Bronchial epithelial cell (primary cell): Measurements from ENCODE around the gene OPCML. TPM values are rescaled to one million over a fixed set of nuclear protein-coding genes. Genes with fewer than 3 reads are reported as not detected.

Experiments used
- DNase-seq: peaks from one replicate; pipeline ENCODE4 v3.0.0-alpha.2; 2010; ENCODE audit warnings: low read depth
- FAIRE-seq: peaks from 2 replicates; lab custom pipeline; 2011; peaks lifted over from hg19 to GRCh38; lab: Jason Lieb, UNC
- H3K27me3 ChIP-seq: 2 replicates; pipeline ENCODE4 v1.5.1; 2011; ENCODE audit warnings: low read length; ENCODE audit not compliant: control insufficient read depth, insufficient read depth
- H3K36me3 ChIP-seq: 2 replicates; pipeline ENCODE4 v1.5.1; 2011; ENCODE audit warnings: low read length; ENCODE audit not compliant: control insufficient read depth, insufficient read depth
- H3K4me3 ChIP-seq: 2 replicates; pipeline ENCODE4 v1.5.1; 2011; ENCODE audit warnings: mild to moderate bottlenecking, low read depth, low read length, control low read depth
- total RNA-seq: library from RNA; depleted of rRNA; stranded (reverse); fragments of >200 nt; gene quantifications from 2 replicates; pipeline ENCODE4 v1.2.1, GENCODE V29; 2014
- TF ChIP-seq, protein P1 (sequence below): IDR thresholded peaks from 2 replicates; pipeline ENCODE4 v1.5.1; 2011; ENCODE audit warnings: mild to moderate bottlenecking, moderate library complexity, low read length, control low read depth, inconsistent platforms; ENCODE audit not compliant: insufficient read depth, severe bottlenecking

The OPCML gene
- total RNA-seq, 1 donor from 2014 or later = not detected

DNA sequence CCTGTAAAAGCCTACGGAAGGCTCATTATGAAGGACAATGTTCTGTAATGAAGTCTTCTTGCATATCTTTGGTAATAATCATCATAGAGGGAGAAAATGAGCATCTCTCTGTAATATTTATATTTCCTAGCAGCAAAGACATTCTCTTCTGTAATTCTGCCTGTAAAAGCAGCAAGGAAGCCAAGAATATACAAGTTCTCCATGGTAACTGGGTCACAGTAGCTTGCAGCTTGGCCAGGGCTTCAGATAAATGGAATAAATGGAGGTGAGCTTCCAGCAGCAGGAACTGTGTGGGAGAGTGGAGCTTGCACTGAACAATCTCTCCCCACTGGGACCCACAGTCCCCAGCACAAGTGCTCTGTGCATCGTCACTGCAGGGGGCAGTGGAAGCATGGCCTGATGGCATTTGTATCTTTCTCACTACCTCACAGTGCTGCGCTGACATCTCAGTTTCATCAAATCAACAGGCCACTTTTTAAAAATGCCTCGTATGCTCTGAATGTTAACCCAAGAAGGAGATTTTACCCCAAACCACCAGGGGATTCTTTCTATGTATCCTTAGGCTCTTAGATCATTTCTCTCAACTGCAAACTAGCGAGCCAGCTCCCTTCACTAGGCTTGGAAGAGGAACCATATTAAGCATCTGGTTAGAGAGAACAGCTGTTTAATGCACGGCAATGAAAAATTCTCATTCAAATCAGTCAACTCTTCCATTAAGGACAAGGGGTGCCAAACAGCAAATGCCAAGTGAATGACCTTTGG is 1059.7 kb downstream of the OPCML start:
- no peak overlapping the region for H3K4me3 ChIP-seq
- no peaks in the 10 kb centered on the region for H3K27me3 ChIP-seq
- TF ChIP-seq, protein P1, sequence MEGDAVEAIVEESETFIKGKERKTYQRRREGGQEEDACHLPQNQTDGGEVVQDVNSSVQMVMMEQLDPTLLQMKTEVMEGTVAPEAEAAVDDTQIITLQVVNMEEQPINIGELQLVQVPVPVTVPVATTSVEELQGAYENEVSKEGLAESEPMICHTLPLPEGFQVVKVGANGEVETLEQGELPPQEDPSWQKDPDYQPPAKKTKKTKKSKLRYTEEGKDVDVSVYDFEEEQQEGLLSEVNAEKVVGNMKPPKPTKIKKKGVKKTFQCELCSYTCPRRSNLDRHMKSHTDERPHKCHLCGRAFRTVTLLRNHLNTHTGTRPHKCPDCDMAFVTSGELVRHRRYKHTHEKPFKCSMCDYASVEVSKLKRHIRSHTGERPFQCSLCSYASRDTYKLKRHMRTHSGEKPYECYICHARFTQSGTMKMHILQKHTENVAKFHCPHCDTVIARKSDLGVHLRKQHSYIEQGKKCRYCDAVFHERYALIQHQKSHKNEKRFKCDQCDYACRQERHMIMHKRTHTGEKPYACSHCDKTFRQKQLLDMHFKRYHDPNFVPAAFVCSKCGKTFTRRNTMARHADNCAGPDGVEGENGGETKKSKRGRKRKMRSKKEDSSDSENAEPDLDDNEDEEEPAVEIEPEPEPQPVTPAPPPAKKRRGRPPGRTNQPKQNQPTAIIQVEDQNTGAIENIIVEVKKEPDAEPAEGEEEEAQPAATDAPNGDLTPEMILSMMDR = no peak
- DNase-seq = no peak
- no peak for FAIRE-seq
- no peaks in the 10 kb centered on the region for H3K36me3 ChIP-seq

DNA sequence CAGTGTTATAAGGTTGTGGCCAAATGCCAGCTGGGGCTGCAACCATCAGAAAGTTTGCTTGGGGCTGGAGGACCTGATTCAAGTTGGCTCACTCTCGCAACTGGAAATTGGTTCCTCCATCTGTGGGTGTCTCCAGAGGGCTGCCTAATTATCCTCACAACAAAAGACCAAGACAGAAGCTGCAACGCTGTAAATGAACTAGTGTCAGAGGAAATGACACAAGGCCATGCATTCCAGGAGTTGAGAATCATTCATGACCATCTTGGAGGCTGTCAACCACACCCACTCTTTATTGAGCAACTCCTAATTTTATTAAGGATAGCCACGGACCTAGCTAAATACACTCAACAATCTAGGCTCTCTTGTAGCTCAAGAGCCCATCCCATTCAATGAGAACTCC is 1060.8 kb downstream of the OPCML start:
- H3K27me3 ChIP-seq = no peaks in the 10 kb centered on the region
- H3K36me3 ChIP-seq = no peaks in the 10 kb centered on the region
- peak; percentile 55 for DNase-seq
- no peak for FAIRE-seq
- no peak overlapping the region for H3K4me3 ChIP-seq
- TF ChIP-seq, protein P1 = no peak

DNA sequence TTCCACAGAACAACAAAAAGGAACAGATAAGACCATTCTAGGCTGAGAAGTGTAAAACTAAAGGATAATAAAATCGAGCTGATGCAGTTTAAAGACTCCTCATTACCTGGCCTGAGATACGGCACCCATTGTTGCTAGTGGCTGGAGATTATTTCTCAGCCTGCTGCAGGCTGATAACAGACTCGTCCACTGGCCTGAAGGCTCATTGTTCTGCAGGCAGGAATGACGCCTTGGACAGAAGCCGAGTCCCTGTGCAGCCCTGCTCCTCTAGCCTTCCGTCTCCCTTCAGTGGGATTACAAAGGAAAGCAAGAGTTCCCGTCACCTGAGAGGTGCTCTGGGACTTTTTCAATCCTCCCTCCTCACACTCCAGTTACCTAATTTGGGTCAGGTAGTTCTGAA is 1065.3 kb downstream of the OPCML start:
- FAIRE-seq (no peak), DNase-seq (no peak)
- H3K4me3 ChIP-seq = no peak overlapping the region
- TF ChIP-seq, protein P1 = no peak
- no peaks in the 10 kb centered on the region for H3K36me3 ChIP-seq
- H3K27me3 ChIP-seq = no peaks in the 10 kb centered on the region

DNA sequence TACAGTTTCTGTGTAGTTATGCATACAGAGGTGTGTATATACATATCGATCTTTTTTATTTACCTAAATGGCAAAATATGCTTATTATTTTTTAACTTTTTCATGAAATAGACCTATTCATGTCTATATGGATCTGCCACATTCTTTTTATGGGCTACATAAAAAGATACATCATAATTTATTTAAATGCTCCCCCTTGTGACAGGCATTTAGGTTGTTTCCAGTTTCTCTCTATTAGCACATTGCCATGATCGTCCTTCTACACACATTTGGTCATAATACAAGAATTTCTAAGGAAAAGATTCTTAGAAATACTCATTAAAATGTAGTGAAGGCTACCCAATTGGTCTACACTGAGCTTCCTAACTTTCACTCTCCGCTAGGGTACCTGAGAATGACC is 1067.4 kb downstream of the OPCML start:
- Histone ChIP-seq H3K27me3 (no peaks in the 10 kb centered on the region), H3K4me3 (no peak overlapping the region), H3K36me3 (no peaks in the 10 kb centered on the region)
- TF ChIP-seq, protein P1 = no peak
- FAIRE-seq (no peak), DNase-seq (no peak)

DNA sequence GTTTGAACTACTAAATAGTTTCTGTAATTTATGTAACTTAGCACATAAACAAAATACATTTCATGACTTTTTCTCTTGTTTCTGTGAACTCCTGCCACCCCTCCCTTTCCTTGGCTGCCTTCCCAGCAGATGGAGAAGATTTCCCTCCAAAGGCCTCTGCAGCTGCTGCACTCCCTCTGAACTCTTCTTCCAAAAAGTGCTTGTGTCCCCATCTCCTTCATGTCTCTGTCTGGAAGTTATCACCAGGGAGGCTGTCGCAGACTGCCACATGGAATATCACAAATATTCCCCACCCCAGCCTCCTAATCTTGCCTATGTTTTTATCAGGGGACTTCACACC is 1068.3 kb downstream of the OPCML start:
- Histone ChIP-seq H3K4me3 (no peak overlapping the region), H3K27me3 (no peaks in the 10 kb centered on the region), H3K36me3 (no peaks in the 10 kb centered on the region)
- TF ChIP-seq, protein P1 = no peak
- DNase-seq (no peak), FAIRE-seq (no peak)
